WTC11 (cell line): Measurements from ENCODE around the gene TBX15. TPM values are rescaled to one million over a fixed set of nuclear protein-coding genes. Genes with fewer than 3 reads are reported as not detected.

Experiments
- ATAC-seq: fragments of 200-7000 bp; cut with Tn5 transposase; 2 replicates; pipeline ENCODE4 v1.10.0; 2021; ENCODE audit warnings: mild to moderate bottlenecking, moderate library complexity
- CTCF ChIA-PET: fragments of 300-600 bp; sonication (Branson Sonifier 250); formaldehyde crosslinking; loops from one replicate; lab custom pipeline; 2021; ENCODE audit warnings: antibody characterized with exemption; lab: Charles Lee
- POLR2A ChIA-PET: fragments of 350-600 bp; sonication (Branson Sonifier 250); formaldehyde crosslinking; loops from one replicate; lab custom pipeline; 2021; ENCODE audit warnings: antibody characterized with exemption; lab: Charles Lee
- DNase-seq: peaks from one replicate; pipeline ENCODE4 v3.0.0; 2021; ENCODE audit warnings: low spot score
- H3K27ac Mint-ChIP-seq: 2 replicates; pipeline ENCODE4 v1.8.0; 2021; ENCODE audit warnings: mixed read lengths
- H3K27me3 Mint-ChIP-seq: 2 replicates; pipeline ENCODE4 v1.8.0; 2021; ENCODE audit warnings: low read depth, mild to moderate bottlenecking, moderate library complexity, mixed read lengths
- H3K36me3 Mint-ChIP-seq: 2 replicates; pipeline ENCODE4 v1.8.0; 2021; ENCODE audit warnings: mixed read lengths
- H3K4me1 Mint-ChIP-seq: 2 replicates; pipeline ENCODE4 v1.8.0; 2022; ENCODE audit warnings: mixed read lengths
- H3K4me3 Mint-ChIP-seq: 2 replicates; pipeline ENCODE4 v1.8.0; 2021; ENCODE audit warnings: mild to moderate bottlenecking, moderate library complexity, mixed read lengths
- H3K9me3 Mint-ChIP-seq: 2 replicates; pipeline ENCODE4 v1.8.0; 2021; ENCODE audit warnings: mixed read lengths
- CBFB ChIP-seq: sonication (generic); formaldehyde crosslinking; IDR thresholded peaks from 2 replicates; pipeline ENCODE4 v1.8.1; 2022; ENCODE audit warnings: mild to moderate bottlenecking, low read depth, missing genetic modification reagents
- ESRRA ChIP-seq: sonication (generic); formaldehyde crosslinking; IDR thresholded peaks from 2 replicates; pipeline ENCODE4 v1.8.1; 2022; ENCODE audit warnings: mild to moderate bottlenecking, missing genetic modification reagents, borderline replicate concordance
- ETV6 ChIP-seq: sonication (generic); formaldehyde crosslinking; IDR thresholded peaks from 2 replicates; pipeline ENCODE4 v1.8.1; 2022; ENCODE audit warnings: mild to moderate bottlenecking, missing genetic modification reagents
- FOXP1 ChIP-seq: sonication (generic); formaldehyde crosslinking; IDR thresholded peaks from 2 replicates; pipeline ENCODE4 v1.8.0; 2022; ENCODE audit warnings: missing genetic modification reagents, mild to moderate bottlenecking, moderate library complexity, borderline replicate concordance
- GABPB1 ChIP-seq: sonication (generic); formaldehyde crosslinking; IDR thresholded peaks from 2 replicates; pipeline ENCODE4 v1.8.1; 2023; ENCODE audit warnings: mild to moderate bottlenecking, missing genetic modification reagents
- GTF2I ChIP-seq: fragments of 250-450 bp; sonication (Bioruptor Pico); conservative IDR thresholded peaks from 2 replicates; pipeline ENCODE4 v1.4.0; 2021; ENCODE audit warnings: mild to moderate bottlenecking
- JUN ChIP-seq: sonication (generic); formaldehyde crosslinking; IDR thresholded peaks from 2 replicates; pipeline ENCODE4 v1.8.0; 2023; ENCODE audit warnings: mild to moderate bottlenecking, missing genetic modification reagents
- NR3C1 ChIP-seq: sonication (generic); formaldehyde crosslinking; conservative IDR thresholded peaks from 2 replicates; pipeline ENCODE4 v1.8.1; 2023; ENCODE audit warnings: low read depth, mild to moderate bottlenecking, missing genetic modification reagents
- OVOL2 ChIP-seq: fragments of 250-450 bp; sonication (Bioruptor Pico); IDR thresholded peaks from 2 replicates; pipeline ENCODE4 v1.9.0; 2021; ENCODE audit warnings: mild to moderate bottlenecking, borderline replicate concordance
- SMAD3 ChIP-seq: sonication (generic); formaldehyde crosslinking; IDR thresholded peaks from 2 replicates; pipeline ENCODE4 v1.8.0; 2022; ENCODE audit warnings: missing genetic modification reagents, mild to moderate bottlenecking, borderline replicate concordance
- SP1 ChIP-seq: sonication (generic); formaldehyde crosslinking; conservative IDR thresholded peaks from 2 replicates; pipeline ENCODE4 v1.8.1; 2022; ENCODE audit warnings: missing genetic modification reagents
- TCF7 ChIP-seq: sonication (generic); formaldehyde crosslinking; IDR thresholded peaks from 2 replicates; pipeline ENCODE4 v1.8.0; 2022; ENCODE audit warnings: mild to moderate bottlenecking, low read depth, missing genetic modification reagents, moderate library complexity
- total RNA-seq: library from RNA; stranded (reverse); gene quantifications from 3 replicates; pipeline ENCODE4 v1.2.3, GENCODE V29; 2021
- TF ChIP-seq, protein P1 (sequence below): sonication (generic); formaldehyde crosslinking; IDR thresholded peaks from 2 replicates; pipeline ENCODE4 v1.8.0; 2023; ENCODE audit warnings: missing genetic modification reagents
- TF ChIP-seq, protein P2 (sequence below): fragments of 200-600 bp; IDR thresholded peaks from 2 replicates; pipeline ENCODE4 v1.8.0; 2022; ENCODE audit warnings: antibody characterized with exemption
- TF ChIP-seq, protein P3 (sequence below): sonication (generic); formaldehyde crosslinking; IDR thresholded peaks from 2 replicates; pipeline ENCODE4 v1.8.1; 2023; ENCODE audit warnings: mild to moderate bottlenecking, missing genetic modification reagents
- TF ChIP-seq, protein P4 (sequence below): sonication (generic); formaldehyde crosslinking; IDR thresholded peaks from 2 replicates; pipeline ENCODE4 v1.8.1; 2022; ENCODE audit warnings: low read depth, mild to moderate bottlenecking, moderate library complexity, missing genetic modification reagents, borderline replicate concordance
- TF ChIP-seq, protein P5 (sequence below): sonication (generic); formaldehyde crosslinking; IDR thresholded peaks from 2 replicates; pipeline ENCODE4 v1.8.0; 2022; ENCODE audit warnings: mild to moderate bottlenecking, missing genetic modification reagents
- TF ChIP-seq, protein P6 (sequence below): sonication (generic); formaldehyde crosslinking; IDR thresholded peaks from 2 replicates; pipeline ENCODE4 v1.8.0; 2022; ENCODE audit warnings: mild to moderate bottlenecking, missing genetic modification reagents

The TBX15 gene
- total RNA-seq, 1 experiment from 2014 or later: 0.11 TPM

DNA sequence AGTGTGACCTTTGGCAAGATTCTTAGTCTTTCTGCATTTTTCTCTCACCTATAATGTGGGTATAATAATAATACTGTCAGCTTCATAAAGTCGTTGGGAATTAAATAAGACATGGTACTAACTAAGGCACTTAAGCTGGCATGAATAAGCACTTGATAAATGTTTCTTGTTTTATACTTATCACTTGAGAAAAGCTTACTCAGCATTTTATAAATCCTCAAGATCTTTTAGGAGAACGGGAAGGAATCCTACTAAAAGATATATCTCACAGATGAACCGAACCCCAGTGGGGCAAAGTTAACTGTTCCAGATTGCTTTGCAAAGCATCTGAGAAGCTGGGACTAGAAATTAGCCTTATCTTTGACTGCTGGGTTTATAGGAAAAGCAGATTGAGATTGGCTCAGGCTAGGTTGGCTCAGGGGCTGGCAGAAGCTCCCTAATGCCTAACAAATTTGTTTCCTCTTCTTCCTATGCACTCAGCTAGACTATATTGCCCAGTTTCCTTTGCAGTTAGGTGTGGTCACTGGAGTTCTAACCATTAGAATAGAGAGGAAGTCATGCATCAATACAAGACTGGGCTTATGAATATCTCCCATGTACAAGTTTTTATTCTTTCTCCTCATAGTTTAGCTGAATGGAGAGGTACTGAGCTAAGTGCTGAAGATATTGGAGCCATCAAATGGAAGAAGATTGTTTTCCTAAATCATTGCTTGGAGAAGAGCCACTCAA lies 110.3 kb downstream of the TBX15 start:
- Mint-ChIP-seq H3K4me1 (peaks cover 6% of the 10 kb centered on the region; the same call in 1 of the 2 replicates), H3K36me3 (no peaks in the 10 kb centered on the region), H3K27ac (no peak overlapping the region), H3K27me3 (no peaks in the 10 kb centered on the region), H3K4me3 (no peak overlapping the region), H3K9me3 (no peaks in the 10 kb centered on the region)
- ChIA-PET POLR2A (no interaction called here), CTCF (no interaction called here)
- ATAC-seq: no peak
- no peak for DNase-seq
- TF ChIP-seq, protein P1, sequence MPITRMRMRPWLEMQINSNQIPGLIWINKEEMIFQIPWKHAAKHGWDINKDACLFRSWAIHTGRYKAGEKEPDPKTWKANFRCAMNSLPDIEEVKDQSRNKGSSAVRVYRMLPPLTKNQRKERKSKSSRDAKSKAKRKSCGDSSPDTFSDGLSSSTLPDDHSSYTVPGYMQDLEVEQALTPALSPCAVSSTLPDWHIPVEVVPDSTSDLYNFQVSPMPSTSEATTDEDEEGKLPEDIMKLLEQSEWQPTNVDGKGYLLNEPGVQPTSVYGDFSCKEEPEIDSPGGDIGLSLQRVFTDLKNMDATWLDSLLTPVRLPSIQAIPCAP (CRISPR knock-in tag): no peak
- no peak for TF ChIP-seq GTF2I (CRISPR knock-in tag)
- TF ChIP-seq NR3C1 (CRISPR knock-in tag): no peak
- TF ChIP-seq, protein P2, sequence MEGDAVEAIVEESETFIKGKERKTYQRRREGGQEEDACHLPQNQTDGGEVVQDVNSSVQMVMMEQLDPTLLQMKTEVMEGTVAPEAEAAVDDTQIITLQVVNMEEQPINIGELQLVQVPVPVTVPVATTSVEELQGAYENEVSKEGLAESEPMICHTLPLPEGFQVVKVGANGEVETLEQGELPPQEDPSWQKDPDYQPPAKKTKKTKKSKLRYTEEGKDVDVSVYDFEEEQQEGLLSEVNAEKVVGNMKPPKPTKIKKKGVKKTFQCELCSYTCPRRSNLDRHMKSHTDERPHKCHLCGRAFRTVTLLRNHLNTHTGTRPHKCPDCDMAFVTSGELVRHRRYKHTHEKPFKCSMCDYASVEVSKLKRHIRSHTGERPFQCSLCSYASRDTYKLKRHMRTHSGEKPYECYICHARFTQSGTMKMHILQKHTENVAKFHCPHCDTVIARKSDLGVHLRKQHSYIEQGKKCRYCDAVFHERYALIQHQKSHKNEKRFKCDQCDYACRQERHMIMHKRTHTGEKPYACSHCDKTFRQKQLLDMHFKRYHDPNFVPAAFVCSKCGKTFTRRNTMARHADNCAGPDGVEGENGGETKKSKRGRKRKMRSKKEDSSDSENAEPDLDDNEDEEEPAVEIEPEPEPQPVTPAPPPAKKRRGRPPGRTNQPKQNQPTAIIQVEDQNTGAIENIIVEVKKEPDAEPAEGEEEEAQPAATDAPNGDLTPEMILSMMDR: no peak
- TF ChIP-seq ESRRA (CRISPR knock-in tag): no peak
- TF ChIP-seq TCF7 (CRISPR knock-in tag): no peak
- no peak for TF ChIP-seq GABPB1 (CRISPR knock-in tag)
- TF ChIP-seq, protein P3, sequence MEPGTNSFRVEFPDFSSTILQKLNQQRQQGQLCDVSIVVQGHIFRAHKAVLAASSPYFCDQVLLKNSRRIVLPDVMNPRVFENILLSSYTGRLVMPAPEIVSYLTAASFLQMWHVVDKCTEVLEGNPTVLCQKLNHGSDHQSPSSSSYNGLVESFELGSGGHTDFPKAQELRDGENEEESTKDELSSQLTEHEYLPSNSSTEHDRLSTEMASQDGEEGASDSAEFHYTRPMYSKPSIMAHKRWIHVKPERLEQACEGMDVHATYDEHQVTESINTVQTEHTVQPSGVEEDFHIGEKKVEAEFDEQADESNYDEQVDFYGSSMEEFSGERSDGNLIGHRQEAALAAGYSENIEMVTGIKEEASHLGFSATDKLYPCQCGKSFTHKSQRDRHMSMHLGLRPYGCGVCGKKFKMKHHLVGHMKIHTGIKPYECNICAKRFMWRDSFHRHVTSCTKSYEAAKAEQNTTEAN (CRISPR knock-in tag): no peak
- TF ChIP-seq SP1 (CRISPR knock-in tag): no peak
- no peak for TF ChIP-seq JUN (CRISPR knock-in tag)
- no peak for TF ChIP-seq OVOL2

DNA sequence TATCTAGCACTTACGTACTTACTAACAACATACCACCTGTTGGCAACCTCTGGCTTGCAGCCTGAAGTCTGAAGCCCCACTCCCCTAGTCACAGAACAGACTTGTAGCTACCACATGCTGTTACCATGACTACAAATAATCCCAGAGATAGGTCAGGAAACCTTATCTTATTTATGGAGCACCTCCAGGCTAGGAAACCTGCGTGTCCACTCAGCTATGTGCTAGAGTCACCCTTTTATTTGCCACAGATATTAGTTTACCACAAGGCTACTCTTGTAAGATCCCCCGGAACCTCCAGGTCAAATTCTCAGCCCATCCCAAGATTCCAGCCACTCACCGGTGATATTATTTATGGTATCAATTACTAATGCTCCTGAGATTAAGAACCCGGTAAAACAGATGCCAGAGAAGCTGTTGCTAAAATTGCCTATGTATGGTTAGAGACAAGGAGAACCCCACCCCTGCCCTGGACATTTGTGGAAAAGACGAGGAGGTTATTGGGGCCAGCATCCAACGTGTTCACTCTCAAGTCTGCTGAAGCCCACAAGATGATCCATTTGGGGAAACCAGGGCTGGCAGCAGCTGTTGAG lies 116.5 kb downstream of the TBX15 start:
- TF ChIP-seq, protein P4, sequence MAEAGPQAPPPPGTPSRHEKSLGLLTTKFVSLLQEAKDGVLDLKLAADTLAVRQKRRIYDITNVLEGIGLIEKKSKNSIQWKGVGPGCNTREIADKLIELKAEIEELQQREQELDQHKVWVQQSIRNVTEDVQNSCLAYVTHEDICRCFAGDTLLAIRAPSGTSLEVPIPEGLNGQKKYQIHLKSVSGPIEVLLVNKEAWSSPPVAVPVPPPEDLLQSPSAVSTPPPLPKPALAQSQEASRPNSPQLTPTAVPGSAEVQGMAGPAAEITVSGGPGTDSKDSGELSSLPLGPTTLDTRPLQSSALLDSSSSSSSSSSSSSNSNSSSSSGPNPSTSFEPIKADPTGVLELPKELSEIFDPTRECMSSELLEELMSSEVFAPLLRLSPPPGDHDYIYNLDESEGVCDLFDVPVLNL (CRISPR knock-in tag): no peak
- TF ChIP-seq ETV6 (no peak), CBFB (CRISPR knock-in tag) (no peak), SMAD3 (no peak)
- H3K4me3 Mint-ChIP-seq: no peak overlapping the region
- no peaks in the 10 kb centered on the region for H3K27me3 Mint-ChIP-seq
- H3K36me3 Mint-ChIP-seq: no peaks in the 10 kb centered on the region
- H3K9me3 Mint-ChIP-seq: no peaks in the 10 kb centered on the region
- ChIA-PET POLR2A (no interaction called here), CTCF (no interaction called here)
- ATAC-seq (no peak), DNase-seq (no peak)
- H3K4me1 Mint-ChIP-seq: no peaks in the 10 kb centered on the region
- H3K27ac Mint-ChIP-seq: no peak overlapping the region

DNA sequence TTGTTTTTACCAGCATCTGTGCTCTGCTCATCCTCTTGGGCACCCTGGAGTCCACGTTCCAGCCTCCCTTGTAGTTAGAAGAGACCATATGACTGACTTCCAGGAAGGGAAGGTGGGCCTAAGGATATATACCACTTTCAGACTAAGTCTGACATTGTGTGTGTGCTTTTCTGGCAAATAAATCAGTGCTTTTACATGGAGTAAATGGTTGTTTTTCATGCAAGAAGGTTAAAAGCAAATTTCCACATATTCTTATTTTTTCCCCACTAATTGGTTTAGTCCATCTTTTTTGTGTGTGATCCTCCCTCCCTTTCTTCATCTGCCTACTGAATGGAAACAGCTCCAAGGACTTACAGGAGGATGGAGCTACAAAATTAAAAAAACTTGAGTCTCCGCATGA lies 119.8 kb downstream of the TBX15 start:
- CTCF ChIA-PET: no interaction called here
- ATAC-seq: no peak
- Mint-ChIP-seq H3K36me3 (no peaks in the 10 kb centered on the region), H3K4me3 (no peak overlapping the region), H3K9me3 (no peaks in the 10 kb centered on the region), H3K27me3 (no peaks in the 10 kb centered on the region; the same call in 1 of the 2 replicates), H3K4me1 (peaks cover 3% of the 10 kb centered on the region; the same call in 1 of the 2 replicates), H3K27ac (no peak overlapping the region)
- no peak for TF ChIP-seq FOXP1 (CRISPR knock-in tag)
- TF ChIP-seq, protein P5, sequence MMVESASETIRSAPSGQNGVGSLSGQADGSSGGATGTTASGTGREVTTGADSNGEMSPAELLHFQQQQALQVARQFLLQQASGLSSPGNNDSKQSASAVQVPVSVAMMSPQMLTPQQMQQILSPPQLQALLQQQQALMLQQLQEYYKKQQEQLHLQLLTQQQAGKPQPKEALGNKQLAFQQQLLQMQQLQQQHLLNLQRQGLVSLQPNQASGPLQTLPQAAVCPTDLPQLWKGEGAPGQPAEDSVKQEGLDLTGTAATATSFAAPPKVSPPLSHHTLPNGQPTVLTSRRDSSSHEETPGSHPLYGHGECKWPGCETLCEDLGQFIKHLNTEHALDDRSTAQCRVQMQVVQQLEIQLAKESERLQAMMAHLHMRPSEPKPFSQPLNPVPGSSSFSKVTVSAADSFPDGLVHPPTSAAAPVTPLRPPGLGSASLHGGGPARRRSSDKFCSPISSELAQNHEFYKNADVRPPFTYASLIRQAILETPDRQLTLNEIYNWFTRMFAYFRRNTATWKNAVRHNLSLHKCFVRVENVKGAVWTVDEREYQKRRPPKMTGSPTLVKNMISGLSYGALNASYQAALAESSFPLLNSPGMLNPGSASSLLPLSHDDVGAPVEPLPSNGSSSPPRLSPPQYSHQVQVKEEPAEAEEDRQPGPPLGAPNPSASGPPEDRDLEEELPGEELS: no peak
- TF ChIP-seq, protein P6, sequence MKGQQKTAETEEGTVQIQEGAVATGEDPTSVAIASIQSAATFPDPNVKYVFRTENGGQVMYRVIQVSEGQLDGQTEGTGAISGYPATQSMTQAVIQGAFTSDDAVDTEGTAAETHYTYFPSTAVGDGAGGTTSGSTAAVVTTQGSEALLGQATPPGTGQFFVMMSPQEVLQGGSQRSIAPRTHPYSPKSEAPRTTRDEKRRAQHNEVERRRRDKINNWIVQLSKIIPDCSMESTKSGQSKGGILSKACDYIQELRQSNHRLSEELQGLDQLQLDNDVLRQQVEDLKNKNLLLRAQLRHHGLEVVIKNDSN (CRISPR knock-in tag): no peak
- DNase-seq: no peak
- POLR2A ChIA-PET: no interaction called here
